ENCODE data around the gene PPP2R2D.

- TF ChIP-seq CTCF (IDR thresholded peaks at IDR 0.05; ENCODE audit: poor library complexity) (peak; percentile 92), EZH2 (IDR thresholded peaks at IDR 0.05; ENCODE audit: borderline replicate concordance) (no peak), EZH2phosphoT487 (IDR thresholded peaks at IDR 0.05; ENCODE audit: low read depth, severe bottlenecking, unreplicated experiment) (no peak)
Measured at GRCh38 chr10:131874991-131875451, 25.8 kb upstream of the PPP2R2D start.

Data from hepatocyte (in vitro differentiated cells).